OCI-M2 (cell line): ENCODE data around the gene DNAJB5.
"Not testable (repeated sequence)": the region's sequence is repeated elsewhere in the genome, so short reads cannot be mapped to it uniquely, and the experiment has no call there.

Experiments
- DNase-seq: peaks from one replicate; lab custom pipeline; 2025; ENCODE audit not compliant: unreplicated experiment; lab: John Stamatoyannopoulos, UW

DNAJB5 gene

DNA sequence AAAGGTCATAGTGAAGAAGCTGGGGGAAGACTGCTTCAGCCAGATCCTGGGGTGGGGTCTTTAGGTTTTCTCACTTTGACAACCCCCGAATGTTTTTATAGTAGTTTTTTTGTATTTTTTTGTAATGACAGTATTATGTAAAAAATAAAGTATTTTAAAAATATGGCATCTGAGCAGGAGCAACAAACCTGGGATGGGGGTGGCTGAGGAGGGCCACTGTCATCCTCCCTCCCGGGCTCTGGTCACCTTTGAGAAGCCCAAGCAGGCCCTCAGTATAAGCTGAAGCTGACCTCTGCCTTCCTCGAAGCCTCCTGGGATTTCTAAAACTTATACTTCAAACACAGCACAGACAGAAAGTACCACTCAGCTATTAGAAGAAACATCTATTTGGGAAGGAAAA is 8.7 kb downstream of the DNAJB5 start:
- no peak for DNase-seq

DNA sequence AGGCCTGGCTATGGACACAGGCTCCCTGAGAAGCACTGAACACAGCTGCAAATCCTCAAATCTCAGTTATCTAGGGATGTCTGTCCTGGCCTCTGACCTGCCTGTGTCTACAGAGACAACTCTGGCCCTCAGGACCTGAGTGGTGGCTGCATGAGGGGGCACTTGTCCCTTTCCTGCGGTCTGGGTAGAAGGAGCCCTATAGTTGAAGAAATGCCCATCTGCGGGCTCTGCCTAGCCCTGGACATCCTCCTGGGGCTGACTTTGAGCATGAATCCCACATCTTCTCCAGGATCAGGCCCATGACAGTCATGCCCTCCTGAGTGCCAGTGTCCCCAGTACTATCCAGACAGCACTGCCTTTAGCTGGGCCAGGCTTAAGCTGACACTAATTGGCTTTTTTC is 10.0 kb downstream of the DNAJB5 start:
- no peak for DNase-seq

DNA sequence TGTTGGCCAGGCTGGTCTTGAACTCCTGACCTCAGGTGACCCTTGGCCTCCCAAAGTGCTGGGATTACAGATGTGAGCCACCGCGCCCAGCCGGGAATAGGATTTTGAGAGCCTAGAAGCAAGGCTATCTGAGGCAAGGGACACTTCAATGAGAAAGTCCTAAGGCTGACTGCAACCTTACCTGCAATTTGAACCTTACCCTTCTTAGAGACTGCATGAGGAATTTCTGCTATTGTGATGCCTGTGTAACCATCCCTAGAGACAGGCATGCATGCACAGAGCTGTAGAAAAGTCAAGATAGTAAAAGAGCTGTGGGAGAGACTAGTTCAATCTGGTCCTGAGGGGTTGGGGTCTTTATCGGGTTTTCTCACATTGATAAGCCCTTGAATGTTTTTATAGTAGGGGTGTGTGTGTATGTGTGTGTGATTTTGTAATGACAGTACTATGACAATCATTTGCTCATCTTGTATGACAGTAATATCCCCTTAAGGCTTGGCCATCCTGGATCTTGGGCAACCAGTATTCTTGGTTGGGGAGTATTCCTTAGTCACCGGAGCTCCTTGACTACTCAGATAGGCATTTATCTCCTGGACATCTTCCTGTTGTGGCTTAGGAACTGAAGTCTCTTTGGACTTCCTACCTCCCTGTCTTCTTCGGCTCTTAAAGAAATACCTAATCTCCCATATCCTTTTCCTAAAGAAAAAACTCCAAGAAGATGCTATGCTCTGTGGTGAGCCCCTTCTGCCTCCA is 11.2 kb downstream of the DNAJB5 start:
- no peak for DNase-seq

DNA sequence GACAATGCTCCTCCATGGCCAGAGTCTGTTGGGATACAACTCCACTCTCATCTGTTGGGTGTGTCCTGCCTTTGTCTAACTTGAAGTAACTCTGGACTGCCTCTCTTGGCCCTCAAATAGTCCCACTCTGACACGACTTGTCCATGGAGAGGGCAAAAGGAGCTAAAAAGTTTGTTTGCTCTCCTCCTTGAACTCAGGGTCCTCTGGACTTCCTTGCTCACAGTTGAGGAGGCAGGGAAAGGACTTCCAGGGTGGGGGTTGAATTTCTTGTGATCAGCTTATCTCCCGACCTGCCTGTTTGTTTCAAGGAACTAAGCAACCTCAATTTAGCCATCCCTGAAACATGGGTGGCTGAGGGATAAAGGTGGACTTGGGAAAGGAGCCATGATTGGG is 11.7 kb downstream of the DNAJB5 start:
- DNase-seq, result no peak

DNA sequence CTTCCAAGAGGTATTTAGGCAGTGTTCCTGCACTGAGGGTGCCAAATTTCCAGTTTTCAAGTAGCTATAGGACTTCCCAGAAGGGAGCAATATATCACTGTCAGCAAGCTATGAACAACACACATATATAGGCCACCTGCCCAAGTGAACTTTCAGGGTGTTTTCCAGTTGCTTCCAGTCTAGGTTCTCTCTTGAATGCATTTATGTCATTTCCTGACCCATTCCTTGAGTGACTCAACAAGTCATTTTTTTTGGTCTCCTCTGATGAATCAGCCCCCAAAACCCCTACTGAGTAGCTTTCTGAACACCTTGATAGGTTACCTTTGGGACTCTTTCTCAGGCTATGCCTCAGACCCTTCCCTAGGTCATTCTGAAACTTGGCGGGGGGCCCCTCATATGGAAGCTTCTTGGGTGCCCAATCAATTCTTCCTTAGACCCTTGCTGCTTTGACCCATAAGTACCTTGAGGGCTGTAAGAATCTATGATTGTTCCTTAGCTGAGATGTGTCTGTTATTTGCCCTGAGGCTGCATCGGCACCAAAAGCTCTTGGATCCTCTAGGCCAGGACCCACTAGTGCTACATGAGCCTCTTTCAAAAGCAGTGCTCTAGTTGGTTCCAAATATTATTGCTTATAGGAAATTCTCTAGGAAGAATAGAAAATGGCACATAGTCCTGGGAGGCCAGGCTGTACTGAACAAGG is 12.4 kb downstream of the DNAJB5 start:
- DNase-seq, result no peak

DNA sequence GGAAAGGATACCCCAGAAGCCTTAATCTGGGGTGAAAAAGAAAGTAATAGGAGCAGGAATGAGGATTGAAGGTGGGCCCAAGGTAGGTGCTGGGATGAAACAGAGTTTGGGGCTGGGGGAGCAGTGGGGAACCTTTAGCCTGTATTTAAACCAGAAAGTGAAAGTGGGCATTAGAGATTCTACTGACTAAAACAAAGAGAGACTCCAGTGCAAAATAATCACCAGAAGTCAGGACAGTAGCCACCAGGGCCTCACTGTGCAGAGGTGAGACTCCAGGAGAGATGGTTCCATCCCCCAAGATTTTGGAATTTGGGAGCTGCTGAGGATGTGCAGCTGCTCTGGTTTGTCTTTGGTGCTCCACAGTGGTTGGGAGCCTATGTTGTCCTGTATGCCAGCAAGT is 13.1 kb downstream of the DNAJB5 start:
- DNase-seq, result no peak

DNA sequence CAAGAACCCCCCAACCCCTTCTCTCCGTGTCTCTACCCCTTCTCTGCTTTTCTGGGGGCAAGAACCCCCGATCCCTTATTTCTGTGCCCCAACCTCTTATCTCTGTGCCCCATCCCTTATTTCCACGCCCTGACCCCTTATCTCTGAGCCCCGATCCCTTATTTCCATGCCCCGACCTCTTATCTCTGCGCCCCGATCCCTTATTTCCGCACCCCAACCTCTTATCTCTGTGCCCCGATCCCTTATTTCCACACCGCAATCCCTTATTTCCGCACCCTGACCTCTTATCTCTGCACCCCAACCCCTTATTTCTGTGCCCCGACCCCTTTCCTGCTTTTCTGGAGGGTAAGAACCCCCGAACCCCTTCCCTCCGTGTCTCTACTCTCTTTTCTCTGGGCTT is 14.8 kb downstream of the DNAJB5 start:
- not testable (repeated sequence) for DNase-seq

DNA sequence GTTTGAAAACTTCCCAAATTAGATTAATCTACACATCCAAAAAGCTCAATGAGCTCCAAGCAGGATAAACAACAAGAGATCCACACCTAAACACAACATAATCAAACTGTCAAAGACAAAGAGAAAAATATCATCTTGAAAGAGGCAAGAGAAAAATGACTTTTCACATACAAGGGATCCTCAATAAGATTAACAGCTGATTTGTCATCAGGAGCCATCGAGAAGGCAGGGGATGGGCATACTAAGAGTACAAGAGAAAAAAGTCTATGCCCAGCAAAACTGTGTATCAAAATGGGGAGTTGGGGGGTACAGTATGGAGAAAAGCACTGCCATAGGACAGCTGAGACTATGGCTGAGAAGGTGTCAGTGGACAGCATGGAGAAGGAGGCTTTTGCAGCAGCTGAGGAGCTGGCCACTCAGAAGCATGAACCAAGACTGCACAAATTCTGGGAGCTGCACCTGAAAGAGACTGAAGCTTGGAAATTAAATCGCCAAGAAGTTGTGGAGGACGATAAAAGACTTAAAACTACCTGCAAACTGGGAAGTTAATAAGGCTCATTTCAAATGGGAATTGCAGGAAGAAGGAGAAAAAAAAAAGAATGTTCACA is 20.9 kb downstream of the DNAJB5 start:
- no peak for DNase-seq

DNA sequence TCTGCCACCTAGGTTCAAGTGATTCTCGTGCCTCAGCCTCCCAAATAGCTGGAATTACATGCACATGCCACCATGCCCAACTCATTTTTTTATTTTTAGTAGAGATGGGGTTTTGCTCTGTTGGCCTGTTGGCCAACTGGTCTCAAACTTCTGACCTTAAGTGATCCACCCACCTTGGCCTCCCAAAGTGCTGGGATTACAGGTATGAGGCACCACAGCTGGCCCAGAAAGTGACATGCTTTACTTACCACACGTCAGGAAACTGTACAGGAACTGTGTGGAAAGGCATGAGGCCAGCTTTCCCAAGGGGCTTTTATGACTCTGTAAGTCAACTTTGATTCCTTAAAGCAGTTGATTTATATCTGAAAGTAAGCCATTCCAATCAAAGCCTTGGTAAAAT is 25.0 kb downstream of the DNAJB5 start:
- DNase-seq, result no peak

DNA sequence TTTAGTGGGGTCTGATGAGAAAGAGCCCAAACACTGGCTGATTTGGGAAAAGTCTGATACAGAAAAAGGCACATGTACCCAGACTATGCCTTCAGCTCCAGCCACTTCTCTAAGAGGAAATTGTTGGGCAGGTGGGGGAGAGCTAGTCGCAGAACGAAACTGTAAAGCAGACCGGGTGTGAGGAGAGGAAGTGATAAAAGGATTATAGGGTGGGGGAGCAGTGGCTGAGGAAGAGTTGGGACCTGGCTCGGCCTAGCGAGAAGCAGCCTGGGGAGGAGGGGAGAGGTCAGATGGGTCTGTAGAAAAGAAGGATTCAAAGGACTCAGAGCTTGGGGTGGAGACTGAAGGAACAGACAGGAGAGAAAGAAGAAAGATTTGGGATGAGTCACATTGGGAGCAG is 33.9 kb downstream of the DNAJB5 start:
- DNase-seq, result not testable (repeated sequence)

DNA sequence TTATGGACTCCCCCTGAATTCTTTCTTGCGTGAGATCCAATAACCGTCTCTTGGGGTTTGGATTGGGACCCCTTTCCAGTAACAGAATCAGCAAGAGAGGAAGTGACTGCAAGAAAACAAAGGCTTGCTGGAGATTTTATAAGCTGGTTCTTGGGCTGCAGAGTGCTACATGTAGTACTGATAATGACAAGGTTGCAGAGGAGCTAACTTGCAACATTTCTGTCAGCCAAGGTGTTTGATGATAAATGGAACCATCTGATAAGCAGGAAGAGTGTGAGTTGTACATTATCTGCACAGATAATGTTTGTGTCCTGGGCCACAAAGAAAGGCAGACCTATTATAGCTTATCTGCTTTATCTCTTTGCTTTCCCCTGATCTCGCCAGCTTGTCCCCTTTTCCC is 37.1 kb downstream of the DNAJB5 start:
- DNase-seq, result no peak

DNA sequence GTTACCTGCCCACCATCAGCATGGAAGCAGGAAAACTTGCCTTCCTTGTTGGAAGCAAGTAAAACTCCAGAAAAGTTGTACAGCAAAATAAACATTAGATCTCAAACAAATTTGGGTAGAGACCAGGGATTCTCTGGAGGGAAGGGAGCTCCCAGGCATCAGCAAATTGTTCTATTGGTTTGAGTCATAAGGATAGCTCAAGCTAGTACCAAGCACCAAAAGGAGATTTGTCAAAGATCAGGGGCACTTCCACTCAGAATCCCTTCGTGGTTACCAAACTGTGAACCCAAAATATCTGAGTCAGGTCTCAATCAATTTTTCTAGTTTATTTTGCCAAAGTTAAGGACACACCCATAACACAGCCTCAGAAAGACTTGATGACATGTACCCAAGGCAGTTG is 37.8 kb downstream of the DNAJB5 start:
- DNase-seq, result no peak

DNA sequence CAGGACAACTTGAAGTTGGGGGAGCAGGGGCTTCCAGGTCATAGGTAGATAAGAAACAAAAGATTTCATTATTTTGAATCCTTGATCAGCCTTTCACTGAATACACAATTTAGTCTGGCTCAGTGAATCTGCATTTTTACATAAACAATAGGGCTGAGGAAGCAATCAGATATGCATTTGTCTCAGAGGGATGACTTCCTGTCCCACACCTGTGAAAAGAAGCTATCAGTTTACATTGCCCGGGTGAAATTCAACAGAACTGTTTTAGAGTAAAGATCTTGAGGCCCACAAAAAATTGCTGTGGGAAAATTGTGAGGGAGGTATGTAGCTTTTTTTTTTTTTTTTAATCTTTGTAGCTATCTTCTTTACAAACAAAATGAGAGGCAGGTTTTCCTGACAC is 38.3 kb downstream of the DNAJB5 start:
- DNase-seq, result no peak

DNA sequence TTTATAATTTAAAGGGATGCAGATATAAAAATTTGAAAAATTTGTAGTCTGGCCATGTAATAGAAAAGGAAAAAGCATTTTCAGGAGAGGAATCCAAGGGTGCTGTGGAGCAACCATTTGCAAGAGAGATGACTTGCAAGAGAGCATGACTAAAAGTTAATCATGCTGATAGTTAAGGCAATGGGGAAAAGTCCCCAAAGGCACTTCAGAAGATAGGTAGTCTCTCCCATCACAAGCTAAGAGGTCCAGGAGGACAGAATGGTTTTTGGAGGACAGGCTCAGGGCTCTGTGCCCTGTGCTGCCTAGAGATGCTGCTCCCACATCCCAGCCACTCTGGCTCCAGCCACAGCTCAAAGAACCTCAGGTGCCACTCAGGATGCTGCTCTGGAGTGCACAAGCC is 38.8 kb downstream of the DNAJB5 start:
- DNase-seq, result no peak

DNA sequence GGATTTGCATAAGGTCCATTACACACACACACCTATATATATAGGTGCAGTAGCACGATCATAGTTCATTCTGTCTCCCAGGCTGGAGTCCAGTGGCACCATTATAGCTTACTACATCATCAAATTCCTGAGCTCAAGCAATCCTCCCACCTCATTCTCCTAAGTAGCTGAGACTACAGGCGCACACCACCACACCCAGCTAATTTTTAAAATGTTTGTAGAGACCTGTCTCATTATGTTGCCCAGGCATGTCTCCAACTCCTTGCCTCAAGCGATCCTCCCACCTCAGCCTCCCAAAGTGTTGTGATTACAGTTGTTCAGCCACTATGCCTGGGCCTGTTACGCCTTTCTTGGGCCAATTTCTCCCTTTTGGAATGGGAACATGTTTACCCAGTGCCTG is 39.7 kb downstream of the DNAJB5 start:
- DNase-seq, result no peak

DNA sequence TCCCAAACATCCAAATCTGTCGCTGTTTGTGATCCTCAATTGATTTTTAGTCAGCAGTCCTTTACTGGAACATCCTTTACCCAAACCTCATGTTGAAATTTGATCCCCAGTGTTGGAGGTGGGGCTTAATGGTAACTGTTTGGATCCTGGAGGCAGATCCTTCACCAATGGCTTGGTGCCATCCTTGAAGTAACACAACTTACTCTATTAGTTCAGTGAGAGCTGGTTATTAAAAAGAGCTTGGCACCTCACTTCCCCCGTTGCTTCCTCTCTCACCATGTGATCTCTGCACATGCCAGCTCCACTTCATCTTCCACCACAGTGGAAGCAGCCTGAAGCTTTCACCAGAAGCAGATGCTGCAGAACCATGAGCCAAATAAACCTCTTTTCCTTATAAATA is 40.3 kb downstream of the DNAJB5 start:
- no peak for DNase-seq

DNA sequence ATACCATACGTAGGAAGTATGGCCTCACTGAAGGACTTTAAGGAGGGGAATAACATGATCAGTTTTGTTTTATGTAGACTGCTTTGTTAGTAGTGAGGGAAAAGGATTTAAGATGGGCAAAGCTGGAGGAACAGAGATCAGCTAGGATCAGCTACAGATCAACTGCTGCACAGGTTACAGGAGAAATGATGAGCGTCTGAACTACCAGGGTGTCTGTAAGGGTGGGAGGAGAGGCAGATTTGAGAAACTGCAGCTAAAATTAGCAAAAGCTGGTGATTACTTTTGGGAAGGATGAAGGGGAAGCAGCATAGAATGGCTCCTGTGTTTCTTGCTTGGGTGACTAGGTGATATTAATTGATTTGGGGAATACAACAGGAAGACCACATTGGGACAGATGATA is 43.6 kb downstream of the DNAJB5 start:
- DNase-seq, result no peak

DNA sequence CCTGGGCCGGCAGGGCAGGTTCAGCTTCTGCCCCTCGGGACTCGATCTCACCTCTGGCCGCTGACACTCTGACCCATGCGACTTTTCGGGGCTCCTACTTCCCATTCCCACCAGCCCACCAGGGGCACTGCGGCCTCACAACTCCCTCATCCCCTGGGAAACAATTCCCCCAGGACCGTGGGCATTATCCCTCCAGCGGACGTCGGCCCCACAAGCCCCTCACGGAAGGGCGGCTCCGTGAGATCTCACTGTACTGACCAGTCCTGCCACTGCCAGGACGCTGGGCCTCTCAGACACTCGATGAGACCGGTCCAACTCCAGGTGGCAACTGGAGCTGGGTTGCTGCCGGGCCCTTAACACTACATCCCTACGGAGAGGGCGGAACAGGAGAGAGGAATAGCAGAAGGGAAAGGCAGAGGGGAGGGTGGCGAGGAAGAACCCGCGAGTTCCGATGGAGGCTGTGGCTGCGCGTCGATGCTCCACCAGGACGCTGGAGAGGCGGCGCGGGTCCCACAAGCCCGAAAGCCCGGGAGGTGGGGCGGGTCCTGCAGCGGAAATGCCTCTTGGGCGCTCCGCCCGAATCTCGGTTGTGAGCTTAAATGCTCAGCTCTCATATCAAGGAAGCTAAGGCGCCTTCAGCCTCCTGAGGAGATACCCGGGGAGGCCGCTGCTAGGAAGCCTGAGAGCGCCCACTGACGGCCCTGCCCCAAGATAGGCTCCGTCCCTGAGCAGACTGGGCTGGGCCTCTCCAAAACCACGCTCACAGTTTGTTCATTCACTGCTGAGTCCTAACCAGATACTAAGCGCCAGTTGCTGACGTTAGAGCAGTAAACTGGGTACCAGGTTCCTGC is 46.5 kb downstream of the DNAJB5 start:
- no peak for DNase-seq

DNA sequence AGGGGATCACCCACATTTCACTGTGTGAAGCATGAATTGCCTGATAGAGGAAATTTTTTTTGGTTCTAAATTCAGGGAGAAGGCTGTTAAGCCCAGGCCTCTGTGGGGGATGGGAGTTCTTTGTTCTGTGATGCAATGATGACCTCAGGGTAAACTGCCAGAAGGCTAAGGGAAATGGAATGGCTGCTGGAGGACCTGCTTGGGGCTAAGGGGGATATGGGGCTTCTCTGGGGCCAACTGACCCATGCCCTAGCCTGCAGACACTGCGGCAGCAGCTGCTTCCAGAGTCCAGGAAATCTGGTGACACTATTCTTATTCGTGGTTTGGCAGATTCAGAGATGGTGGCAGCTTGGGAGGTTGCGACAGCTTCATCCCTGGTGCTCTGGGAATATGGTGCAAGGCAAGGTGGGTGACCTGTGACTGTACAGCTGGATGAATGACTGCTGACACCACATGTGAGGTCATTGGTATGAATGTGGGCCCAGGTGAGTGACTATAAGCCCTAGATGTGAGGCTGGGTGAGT is 52.6 kb downstream of the DNAJB5 start:
- no peak for DNase-seq

DNA sequence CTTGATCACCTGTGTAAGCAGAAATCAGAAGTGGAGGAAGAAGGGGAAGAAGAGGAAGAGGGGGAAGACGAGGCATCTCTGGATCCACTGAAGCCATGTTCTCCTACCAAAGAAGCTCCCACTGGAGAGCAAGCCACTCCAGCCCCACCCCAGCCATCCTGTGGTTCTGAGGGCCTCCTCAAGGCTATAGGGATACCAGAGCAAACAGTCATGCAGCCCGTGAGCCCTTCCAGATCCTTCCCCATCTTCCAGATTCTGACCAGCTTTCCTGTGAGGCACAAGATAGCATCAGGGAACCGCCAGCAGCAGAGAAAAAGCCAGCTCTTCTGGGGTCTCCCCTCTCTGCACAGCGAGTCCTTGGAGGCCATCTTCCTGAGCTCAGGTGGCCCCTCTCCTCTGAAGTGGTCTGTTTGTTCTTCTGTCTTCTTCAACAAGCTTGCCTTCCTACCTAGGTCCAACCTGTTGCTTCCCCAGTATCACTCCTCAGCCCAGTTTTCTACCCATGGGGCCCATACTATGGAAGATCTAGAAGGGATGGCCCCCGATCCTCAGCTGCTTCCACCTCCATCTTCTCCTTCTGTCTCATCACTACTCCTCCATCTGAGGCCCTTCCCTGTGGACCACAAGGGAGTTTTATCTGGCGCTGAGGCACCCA is 53.5 kb downstream of the DNAJB5 start:
- no peak for DNase-seq

DNA sequence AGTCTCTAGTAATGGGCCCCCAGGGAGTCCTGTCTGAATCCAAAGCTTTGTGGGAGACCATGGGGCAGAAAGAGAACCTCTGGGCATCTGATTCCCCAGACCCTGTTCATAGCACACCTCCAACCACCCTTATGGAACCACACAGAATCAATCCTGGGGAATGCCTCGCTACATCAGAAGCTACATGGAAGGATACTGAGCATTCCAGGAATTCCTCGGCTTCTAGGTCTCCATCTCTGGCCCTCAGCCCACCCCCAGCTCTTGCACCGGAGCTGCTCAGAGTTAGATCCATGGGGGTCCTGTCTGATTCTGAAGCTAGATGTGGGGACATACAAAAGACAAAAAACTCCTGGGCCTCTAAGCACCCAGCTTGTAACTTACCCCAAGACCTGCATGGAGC is 54.5 kb downstream of the DNAJB5 start:
- DNase-seq, result no peak
